Activated T-cell treated with anti-CD3 and anti-CD28 coated beads, Interleukin-2, amount 50 U/mL, for 24 hours (primary cell): ENCODE results near the gene UTP20.

Experiments used
- DNase-seq: peaks from one replicate; pipeline ENCODE4 v3.0.0-alpha.2; 2020
- H3K27ac Mint-ChIP-seq: 2 replicates; pipeline ENCODE4 v1.8.0; 2020; ENCODE audit warnings: mild to moderate bottlenecking, mixed read lengths
- H3K27me3 Mint-ChIP-seq: 2 replicates; pipeline ENCODE4 v1.8.0; 2020; ENCODE audit warnings: mixed read lengths
- H3K36me3 Mint-ChIP-seq: 2 replicates; pipeline ENCODE4 v1.8.0; 2020; ENCODE audit warnings: low read depth, mixed read lengths
- H3K4me1 Mint-ChIP-seq: 2 replicates; pipeline ENCODE4 v1.8.0; 2020; ENCODE audit warnings: low read depth, mixed read lengths
- H3K4me3 Mint-ChIP-seq: 2 replicates; pipeline ENCODE4 v1.8.0; 2020; ENCODE audit warnings: mild to moderate bottlenecking, moderate library complexity, mixed read lengths
- H3K9me3 Mint-ChIP-seq: 2 replicates; pipeline ENCODE4 v1.8.0; 2020; ENCODE audit warnings: mixed read lengths

UTP20 gene

GRCh38 chr12:101299346-101299745 lies 19.4 kb downstream of the UTP20 start:
- H3K27me3 Mint-ChIP-seq = no peaks in the 10 kb centered on the region
- no peaks in the 10 kb centered on the region for H3K9me3 Mint-ChIP-seq
- no peak for DNase-seq
- no peak overlapping the region for H3K27ac Mint-ChIP-seq
- H3K36me3 Mint-ChIP-seq = peaks cover 92% of the 10 kb centered on the region
- no peaks in the 10 kb centered on the region for H3K4me1 Mint-ChIP-seq
- no peak overlapping the region for H3K4me3 Mint-ChIP-seq

DNA sequence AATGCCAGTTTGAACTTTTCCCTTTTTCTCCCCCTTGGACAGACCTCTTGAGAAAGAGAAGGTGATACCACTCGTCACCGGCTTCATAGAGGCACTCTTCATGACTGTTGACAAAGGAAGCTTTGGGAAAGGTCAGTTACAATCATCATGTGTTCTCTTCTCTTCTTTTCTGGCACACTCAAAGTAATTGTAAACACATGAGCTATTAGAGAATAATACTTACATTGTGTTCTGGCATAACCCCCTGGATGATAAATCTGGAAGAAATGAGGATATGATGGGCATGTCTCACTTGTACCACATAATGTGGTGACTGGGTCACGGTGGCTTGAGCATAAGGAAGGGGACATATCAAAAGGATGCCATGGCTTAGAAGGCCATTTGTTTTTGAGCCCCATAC lies 20.0 kb downstream of the UTP20 start:
- no peak overlapping the region for H3K4me3 Mint-ChIP-seq
- H3K36me3 Mint-ChIP-seq = peaks cover 92% of the 10 kb centered on the region
- no peaks in the 10 kb centered on the region for H3K4me1 Mint-ChIP-seq
- no peaks in the 10 kb centered on the region for H3K27me3 Mint-ChIP-seq
- no peaks in the 10 kb centered on the region for H3K9me3 Mint-ChIP-seq
- H3K27ac Mint-ChIP-seq = no peak overlapping the region
- DNase-seq = no peak

DNA sequence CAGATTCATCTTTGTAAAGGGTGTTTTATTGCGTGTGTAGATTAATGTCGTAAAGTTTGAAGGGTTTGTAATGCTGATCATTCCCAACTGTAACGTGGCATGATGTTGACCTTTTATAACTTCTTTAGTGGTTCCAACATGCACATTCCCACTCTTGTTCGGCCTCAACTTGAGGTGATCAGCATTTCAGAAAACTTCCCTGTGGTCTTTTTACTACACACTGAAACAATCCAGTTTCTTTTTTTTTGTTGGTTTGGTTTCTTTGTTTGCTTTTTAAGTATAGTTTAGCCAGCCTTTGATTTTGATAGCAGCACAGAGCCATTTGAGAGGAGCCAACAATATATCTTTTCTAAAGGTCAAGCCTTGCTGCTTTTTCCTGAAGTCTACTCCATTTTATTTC lies 22.8 kb downstream of the UTP20 start:
- DNase-seq = no peak
- Mint-ChIP-seq H3K36me3 (peaks cover 92% of the 10 kb centered on the region), H3K27me3 (no peaks in the 10 kb centered on the region), H3K9me3 (no peaks in the 10 kb centered on the region), H3K4me1 (no peaks in the 10 kb centered on the region), H3K27ac (no peak overlapping the region), H3K4me3 (no peak overlapping the region)

GRCh38 chr12:101305226-101305779 lies 25.4 kb downstream of the UTP20 start:
- Mint-ChIP-seq H3K27ac (no peak overlapping the region), H3K9me3 (no peaks in the 10 kb centered on the region), H3K27me3 (no peaks in the 10 kb centered on the region), H3K36me3 (peaks cover 91% of the 10 kb centered on the region), H3K4me3 (no peak overlapping the region), H3K4me1 (no peaks in the 10 kb centered on the region)
- no peak for DNase-seq

- Mint-ChIP-seq H3K4me3 (no peak overlapping the region), H3K27ac (no peak overlapping the region), H3K4me1 (no peaks in the 10 kb centered on the region), H3K27me3 (no peaks in the 10 kb centered on the region), H3K36me3 (peaks cover 92% of the 10 kb centered on the region), H3K9me3 (no peaks in the 10 kb centered on the region)
- DNase-seq = no peak
Observed at GRCh38 chr12:101305794-101306193, 25.9 kb downstream of the UTP20 start.

DNA sequence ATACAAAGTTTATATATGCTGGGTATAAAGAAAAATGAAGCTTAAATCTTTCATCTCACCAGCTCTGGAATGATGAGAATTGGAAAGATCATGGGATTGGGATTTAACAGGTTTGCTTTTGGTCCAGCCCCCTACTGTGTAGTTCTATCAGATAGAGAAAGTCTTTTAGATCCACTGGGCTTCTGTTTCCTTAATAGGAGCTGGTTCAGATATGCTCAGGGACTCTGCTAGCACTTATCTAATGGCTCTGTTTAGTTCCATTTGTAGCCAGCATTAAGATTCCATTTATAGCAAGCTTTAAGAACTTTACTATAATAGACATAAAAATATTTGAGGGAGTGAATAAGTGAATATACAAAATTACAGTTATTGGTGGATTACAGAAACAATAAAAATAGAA lies 42.6 kb downstream of the UTP20 start:
- Mint-ChIP-seq H3K27me3 (no peaks in the 10 kb centered on the region), H3K36me3 (peaks cover 85% of the 10 kb centered on the region), H3K27ac (no peak overlapping the region), H3K4me3 (no peak overlapping the region), H3K4me1 (no peaks in the 10 kb centered on the region), H3K9me3 (no peaks in the 10 kb centered on the region)
- DNase-seq = no peak

GRCh38 chr12:101323255-101323654 lies 43.4 kb downstream of the UTP20 start:
- Mint-ChIP-seq H3K9me3 (no peaks in the 10 kb centered on the region), H3K4me1 (no peaks in the 10 kb centered on the region), H3K27me3 (no peaks in the 10 kb centered on the region), H3K4me3 (no peak overlapping the region), H3K36me3 (peaks cover 85% of the 10 kb centered on the region), H3K27ac (no peak overlapping the region)
- DNase-seq = no peak

GRCh38 chr12:101325590-101325989 lies 45.7 kb downstream of the UTP20 start:
- Mint-ChIP-seq H3K4me3 (no peak overlapping the region), H3K27me3 (no peaks in the 10 kb centered on the region), H3K36me3 (peaks cover 86% of the 10 kb centered on the region), H3K4me1 (no peaks in the 10 kb centered on the region), H3K9me3 (no peaks in the 10 kb centered on the region), H3K27ac (no peak overlapping the region)
- DNase-seq = no peak

DNA sequence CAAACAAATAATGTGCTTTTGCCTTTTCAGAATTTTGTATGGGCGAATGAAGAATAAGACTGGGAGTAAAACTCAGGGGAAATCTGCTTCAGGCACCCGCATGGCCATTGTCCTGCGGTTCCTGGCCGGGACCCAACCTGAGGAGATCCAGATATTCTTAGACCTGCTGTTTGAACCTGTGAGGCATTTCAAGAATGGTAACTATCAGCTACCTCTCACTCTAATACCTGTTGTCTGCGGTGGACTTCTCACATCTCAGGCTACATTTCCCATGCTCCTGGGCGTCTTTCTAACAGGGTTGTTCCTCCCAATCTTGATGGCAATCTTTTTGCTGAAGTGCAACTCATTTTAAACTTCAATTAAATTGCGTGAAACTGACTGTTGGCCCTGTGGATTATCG lies 47.1 kb downstream of the UTP20 start:
- Mint-ChIP-seq H3K27me3 (no peaks in the 10 kb centered on the region), H3K27ac (no peak overlapping the region), H3K4me3 (no peak overlapping the region), H3K36me3 (peaks cover 86% of the 10 kb centered on the region), H3K4me1 (no peaks in the 10 kb centered on the region), H3K9me3 (no peaks in the 10 kb centered on the region)
- no peak for DNase-seq

DNA sequence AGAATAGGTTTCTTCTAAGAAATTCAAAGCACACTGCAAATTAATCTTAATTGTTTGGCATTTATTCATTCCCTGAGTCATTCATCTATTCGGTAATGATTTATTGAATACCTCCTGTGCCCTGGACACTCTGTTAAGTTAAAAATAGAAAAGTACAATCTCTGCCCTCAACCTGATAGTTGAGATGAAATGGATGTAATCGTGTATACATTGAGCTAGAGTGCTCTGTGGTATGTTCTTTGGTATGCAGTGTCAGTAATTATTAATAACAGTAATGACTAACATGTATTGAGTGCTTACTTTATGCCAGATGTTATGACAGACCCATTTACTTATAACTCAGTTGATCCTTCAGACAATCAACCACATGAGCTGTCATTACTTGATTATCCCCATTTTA lies 47.6 kb downstream of the UTP20 start:
- DNase-seq = no peak
- no peaks in the 10 kb centered on the region for H3K4me1 Mint-ChIP-seq
- H3K9me3 Mint-ChIP-seq = no peaks in the 10 kb centered on the region
- no peak overlapping the region for H3K27ac Mint-ChIP-seq
- peaks cover 88% of the 10 kb centered on the region for H3K36me3 Mint-ChIP-seq
- H3K4me3 Mint-ChIP-seq = no peak overlapping the region
- no peaks in the 10 kb centered on the region for H3K27me3 Mint-ChIP-seq

- Mint-ChIP-seq H3K27me3 (no peaks in the 10 kb centered on the region), H3K4me1 (no peaks in the 10 kb centered on the region), H3K27ac (no peak overlapping the region), H3K36me3 (peaks cover 94% of the 10 kb centered on the region), H3K9me3 (no peaks in the 10 kb centered on the region), H3K4me3 (no peak overlapping the region)
- DNase-seq = no peak
Observed at GRCh38 chr12:101328917-101329316, 49.0 kb downstream of the UTP20 start.

- H3K4me3 Mint-ChIP-seq = no peak overlapping the region
- H3K27ac Mint-ChIP-seq = no peak overlapping the region
- H3K9me3 Mint-ChIP-seq = no peaks in the 10 kb centered on the region
- no peaks in the 10 kb centered on the region for H3K4me1 Mint-ChIP-seq
- no peak for DNase-seq
- no peaks in the 10 kb centered on the region for H3K27me3 Mint-ChIP-seq
- peaks cover 95% of the 10 kb centered on the region for H3K36me3 Mint-ChIP-seq
Observed at GRCh38 chr12:101330631-101331030, 50.7 kb downstream of the UTP20 start.

- H3K36me3 Mint-ChIP-seq = peaks cover 91% of the 10 kb centered on the region
- no peak for DNase-seq
Observed at GRCh38 chr12:101336437-101336836, 56.5 kb downstream of the UTP20 start.

GRCh38 chr12:101338087-101338486 lies 58.2 kb downstream of the UTP20 start:
- Mint-ChIP-seq H3K9me3 (no peaks in the 10 kb centered on the region), H3K27ac (no peak overlapping the region), H3K36me3 (peaks cover 85% of the 10 kb centered on the region), H3K27me3 (no peaks in the 10 kb centered on the region), H3K4me1 (no peaks in the 10 kb centered on the region), H3K4me3 (no peak overlapping the region)
- DNase-seq = no peak

More at GRCh38 chr12:101336437-101336836, 56.5 kb downstream of the UTP20 start:
- Mint-ChIP-seq H3K4me3 (no peak overlapping the region), H3K9me3 (no peaks in the 10 kb centered on the region), H3K4me1 (no peaks in the 10 kb centered on the region), H3K27me3 (no peaks in the 10 kb centered on the region), H3K27ac (no peak overlapping the region)

- H3K4me1 Mint-ChIP-seq = no peaks in the 10 kb centered on the region
- H3K27me3 Mint-ChIP-seq = no peaks in the 10 kb centered on the region
- H3K36me3 Mint-ChIP-seq = peaks cover 89% of the 10 kb centered on the region
- peaks cover 2% of the 10 kb centered on the region for H3K9me3 Mint-ChIP-seq
- no peak overlapping the region for H3K27ac Mint-ChIP-seq
- DNase-seq = no peak
- no peak overlapping the region for H3K4me3 Mint-ChIP-seq
Observed at GRCh38 chr12:101343893-101344292, 64.0 kb downstream of the UTP20 start.

- H3K9me3 Mint-ChIP-seq = peaks cover 2% of the 10 kb centered on the region
- H3K36me3 Mint-ChIP-seq = peaks cover 93% of the 10 kb centered on the region
- no peak overlapping the region for H3K4me3 Mint-ChIP-seq
- DNase-seq = no peak
- no peaks in the 10 kb centered on the region for H3K27me3 Mint-ChIP-seq
- no peaks in the 10 kb centered on the region for H3K4me1 Mint-ChIP-seq
- no peak overlapping the region for H3K27ac Mint-ChIP-seq
Observed at GRCh38 chr12:101351682-101352081, 71.8 kb downstream of the UTP20 start.
